GM21717 (cell line): Measurements from ENCODE around the gene QSOX2.

Experiments used
- ATAC-seq: cut with Tn5 transposase; IDR thresholded peaks from one replicate; pipeline ENCODE4 v1.9.1; 2021; ENCODE audit warnings: mild to moderate bottlenecking, moderate library complexity; ENCODE audit not compliant: unreplicated experiment

Gene QSOX2

GRCh38 chr9:136192289-136193126 lies 53.1 kb downstream of the QSOX2 start:
- no peak for ATAC-seq

GRCh38 chr9:136191960-136192286 lies 53.7 kb downstream of the QSOX2 start:
- ATAC-seq, result no peak

- ATAC-seq, result no peak
These were observed 54.3 kb downstream of the QSOX2 start for GRCh38 chr9:136191099-136191959.

DNA sequence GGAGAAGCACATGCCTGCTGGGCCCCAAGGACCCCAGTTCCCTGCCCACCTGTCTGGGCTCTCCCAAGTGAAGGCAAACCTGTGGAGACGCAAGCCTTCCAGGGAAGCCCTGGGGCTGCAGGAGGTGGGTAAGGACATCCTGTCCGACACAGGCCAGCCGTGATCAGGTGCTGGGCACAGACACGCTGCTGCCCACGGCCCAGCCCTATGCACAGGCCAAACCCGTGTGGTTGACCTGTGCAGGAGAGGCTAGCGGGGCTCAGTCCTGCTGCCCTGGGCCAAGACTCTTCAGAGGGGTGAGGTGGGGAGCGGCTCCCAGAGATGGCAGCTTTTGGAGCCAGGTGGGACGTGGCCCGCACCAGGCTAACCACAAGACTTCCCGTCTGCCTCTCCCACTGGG lies 55.0 kb downstream of the QSOX2 start:
- ATAC-seq, result no peak

- no peak for ATAC-seq
These were observed 55.4 kb downstream of the QSOX2 start for GRCh38 chr9:136190237-136190601.

GRCh38 chr9:136189394-136190236 lies 56.0 kb downstream of the QSOX2 start:
- no peak for ATAC-seq

DNA sequence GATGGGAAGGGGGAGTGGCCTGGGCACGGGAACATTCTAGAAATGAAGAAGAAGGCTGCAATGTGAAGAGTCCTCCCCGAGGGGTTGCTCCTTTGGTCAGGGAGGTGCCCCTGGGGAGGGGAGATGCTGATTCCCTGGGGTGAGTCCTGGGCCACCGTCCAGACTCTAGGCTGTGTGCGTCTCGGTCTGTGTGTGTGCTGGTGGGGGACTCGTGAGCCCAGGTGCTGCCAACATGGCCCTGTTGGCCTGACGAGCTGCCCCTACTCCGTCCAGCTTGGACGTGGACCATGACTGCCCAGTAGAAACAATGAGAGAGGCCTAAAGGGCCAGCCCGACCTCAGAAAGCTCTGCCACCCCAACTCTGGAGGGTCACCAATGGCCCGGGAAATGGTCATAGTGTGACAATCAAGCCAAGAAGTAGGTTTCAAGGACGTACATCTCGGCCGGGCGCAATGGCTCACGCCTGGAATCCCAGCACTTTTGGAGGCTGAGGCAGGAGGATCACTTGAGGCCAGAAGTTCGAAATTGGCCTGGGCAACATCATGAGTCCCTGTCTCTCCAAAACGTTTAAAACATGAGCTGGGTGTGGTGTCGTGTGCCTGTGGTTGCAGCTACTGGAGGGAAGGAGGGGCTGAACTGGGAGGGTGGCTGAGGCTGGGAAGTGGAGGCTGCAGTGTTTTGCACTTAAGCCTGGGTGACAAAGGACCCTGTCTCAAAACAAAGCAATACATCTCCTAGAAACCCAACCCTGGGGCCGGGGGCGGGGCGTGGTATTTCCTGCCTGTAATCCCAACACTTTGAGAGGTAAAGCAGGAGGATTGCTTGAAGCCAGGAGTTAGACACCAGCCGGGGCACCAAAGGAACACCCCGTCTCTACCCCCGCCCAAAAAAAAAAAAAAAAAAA lies 57.7 kb downstream of the QSOX2 start:
- ATAC-seq, result no peak

DNA sequence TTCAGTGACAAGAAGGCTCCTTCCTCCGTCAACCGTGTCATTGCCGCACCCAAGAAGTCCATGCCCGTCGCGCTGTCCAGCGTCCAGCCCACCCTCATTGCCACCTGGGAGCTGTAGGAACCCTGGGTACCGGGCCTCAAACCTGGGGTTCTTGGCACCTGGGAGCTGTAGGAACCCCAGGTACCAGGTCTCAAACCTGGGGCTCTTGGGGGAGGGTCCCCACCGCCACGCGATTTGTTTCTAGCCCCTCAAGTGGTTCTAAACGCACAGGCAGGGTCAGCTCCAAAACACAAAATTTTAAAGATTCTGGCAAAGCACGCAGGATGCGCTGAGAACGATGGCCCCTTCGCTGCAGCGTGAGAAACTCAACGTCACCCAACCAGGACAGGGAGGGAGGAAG lies 58.4 kb downstream of the QSOX2 start:
- ATAC-seq, result no peak

DNA sequence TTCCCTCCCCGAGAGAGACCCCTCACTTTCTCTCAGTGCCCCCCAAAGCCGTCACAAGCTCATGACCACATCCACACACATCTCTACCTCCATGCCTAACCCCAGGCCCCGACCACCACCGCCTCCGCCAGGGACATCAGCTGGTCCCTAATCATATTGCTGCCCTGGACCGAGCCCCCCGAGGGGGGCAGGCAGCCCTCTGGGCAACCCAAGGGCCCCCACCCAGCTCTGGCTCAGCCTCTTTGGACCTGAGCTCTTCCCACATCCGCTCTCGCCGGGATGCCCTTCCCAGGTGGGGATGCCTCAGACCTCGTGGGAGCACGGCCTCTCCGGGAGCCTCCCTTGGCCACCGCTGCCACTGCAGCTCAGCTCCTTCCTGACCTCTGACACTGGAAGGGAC lies 59.2 kb downstream of the QSOX2 start:
- no peak for ATAC-seq

- ATAC-seq, result no peak
These were observed 59.8 kb downstream of the QSOX2 start for GRCh38 chr9:136185596-136186366.

GRCh38 chr9:136185066-136185465 lies 60.5 kb downstream of the QSOX2 start:
- no peak for ATAC-seq

DNA sequence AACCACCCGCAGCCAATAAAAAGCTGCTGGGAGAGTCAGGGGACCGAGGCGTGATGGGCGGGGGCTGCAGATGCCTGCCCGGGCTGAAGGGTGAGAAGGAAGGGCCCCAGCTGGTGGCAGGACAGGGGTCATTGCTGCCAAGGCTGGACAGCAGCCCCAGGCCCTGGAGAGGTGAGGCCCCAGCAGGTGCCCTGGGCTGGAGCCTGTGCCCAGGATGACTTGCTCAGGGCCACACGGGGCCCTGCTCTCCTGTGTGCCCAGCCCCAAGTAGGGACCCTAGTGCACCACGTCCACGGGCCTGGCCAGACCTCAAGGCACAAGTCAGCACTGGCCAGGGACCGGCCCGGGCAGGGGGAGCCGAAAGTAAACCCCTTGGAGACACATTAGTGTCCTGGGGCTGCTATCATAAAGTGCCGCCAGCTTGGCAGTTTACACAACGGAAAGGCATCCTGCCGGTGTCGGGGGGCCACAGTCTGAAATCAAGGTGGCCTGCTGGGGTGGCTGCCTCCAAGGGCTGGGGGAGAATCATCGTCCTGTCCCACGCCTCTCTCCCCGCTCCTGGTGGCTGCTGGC lies 62.7 kb downstream of the QSOX2 start:
- no peak for ATAC-seq

DNA sequence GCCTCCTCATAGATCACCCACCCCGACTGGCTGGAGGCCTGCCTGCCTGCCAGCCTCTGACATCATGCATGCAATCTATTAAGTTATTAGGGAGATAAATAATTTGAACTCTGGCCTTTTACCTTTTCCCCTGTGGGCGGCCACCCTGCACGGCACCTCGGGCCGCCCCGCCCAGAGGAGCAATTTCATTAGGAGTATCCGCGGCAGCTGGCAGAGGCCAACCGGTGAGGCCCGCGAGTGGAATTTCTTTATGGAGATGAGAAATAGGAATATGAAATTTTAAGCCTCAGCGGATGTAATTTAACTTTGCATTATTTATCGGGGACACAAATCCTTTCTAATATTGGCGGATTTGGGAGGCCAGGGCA lies 63.2 kb downstream of the QSOX2 start:
- ATAC-seq, result no peak

GRCh38 chr9:136181784-136182419 lies 63.7 kb downstream of the QSOX2 start:
- ATAC-seq, result no peak

- ATAC-seq, result no peak
These were observed 65.0 kb downstream of the QSOX2 start for GRCh38 chr9:136180586-136180985.

DNA sequence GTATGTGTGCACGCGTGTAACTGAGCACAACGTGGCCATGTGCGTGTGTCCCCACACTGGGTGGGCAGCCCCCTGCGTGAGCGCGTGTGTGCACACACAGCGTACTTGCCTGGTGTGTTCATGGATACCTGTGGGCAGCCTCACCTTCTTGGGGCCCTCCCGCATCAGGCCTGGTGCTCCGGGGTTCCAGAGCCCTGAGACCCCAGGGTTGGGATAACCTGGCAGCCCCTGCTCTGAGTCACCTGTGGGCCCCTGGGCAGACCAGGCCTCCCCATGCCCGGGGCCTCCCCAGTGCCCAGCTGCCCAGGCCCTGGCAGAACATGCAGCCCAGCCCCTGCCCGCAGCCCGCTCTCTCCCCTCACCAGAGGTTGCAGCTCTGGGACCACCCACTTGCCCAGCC lies 65.9 kb downstream of the QSOX2 start:
- ATAC-seq, result no peak

- no peak for ATAC-seq
These were observed 66.5 kb downstream of the QSOX2 start for GRCh38 chr9:136179101-136179616.

- no peak for ATAC-seq
These were observed 66.9 kb downstream of the QSOX2 start for GRCh38 chr9:136178773-136179075.
